ENCODE data around the gene MAGEA4.

- no peak for TF ChIP-seq POLR2A (IDR thresholded peaks at IDR 0.05; ENCODE audit: low read depth, low read length)
- no peak for TF ChIP-seq POLR2AphosphoS5 (IDR thresholded peaks at IDR 0.05; ENCODE audit: low read depth, low read length)
- TF ChIP-seq SPI1 (IDR thresholded peaks at IDR 0.05; ENCODE audit: low read depth, low read length) = no peak
- TF ChIP-seq TAF1 (IDR thresholded peaks at IDR 0.05; ENCODE audit: low read depth, low read length) = no peak
- TF ChIP-seq POU2F2 (IDR thresholded peaks at IDR 0.05; ENCODE audit: low read depth, low read length) = no peak
- no peak for TF ChIP-seq PAX5 (IDR thresholded peaks at IDR 0.05; ENCODE audit: insufficient read depth, low read length, severe bottlenecking)
Measured at GRCh38 chrX:151920530-151920929, 7.8 kb downstream of the MAGEA4 start.
